ENCODE results near the gene SPRR3.

SPRR3 gene, protein sequence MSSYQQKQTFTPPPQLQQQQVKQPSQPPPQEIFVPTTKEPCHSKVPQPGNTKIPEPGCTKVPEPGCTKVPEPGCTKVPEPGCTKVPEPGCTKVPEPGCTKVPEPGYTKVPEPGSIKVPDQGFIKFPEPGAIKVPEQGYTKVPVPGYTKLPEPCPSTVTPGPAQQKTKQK

DNA sequence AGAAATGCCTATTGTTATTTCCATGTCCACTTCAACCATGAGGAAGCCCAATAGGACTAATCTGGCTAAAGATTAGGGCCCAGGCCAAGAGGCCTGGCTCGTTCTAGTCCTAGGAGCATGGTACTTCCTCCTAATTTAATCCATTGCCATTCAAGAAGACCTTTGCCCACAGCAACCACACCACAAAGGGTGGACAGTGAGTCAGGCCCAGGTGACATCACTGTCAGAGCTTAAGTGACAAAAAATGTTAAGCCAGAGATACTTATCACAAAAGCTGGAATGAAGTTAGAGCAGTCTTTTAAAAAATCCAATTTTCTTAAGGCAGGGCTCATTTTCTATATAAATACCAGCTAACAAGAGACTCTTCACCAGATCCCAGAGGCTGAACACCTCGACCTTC is at the start of gene SPRR3:
TSS of gene SPRR3 (plus strand) at position 368 of the 400 bp plus-strand sequence. CDS start 1,272 bp downstream, outside the sequence.
- DNase-seq (ENCODE audit: low spot score), result no peak

DNA sequence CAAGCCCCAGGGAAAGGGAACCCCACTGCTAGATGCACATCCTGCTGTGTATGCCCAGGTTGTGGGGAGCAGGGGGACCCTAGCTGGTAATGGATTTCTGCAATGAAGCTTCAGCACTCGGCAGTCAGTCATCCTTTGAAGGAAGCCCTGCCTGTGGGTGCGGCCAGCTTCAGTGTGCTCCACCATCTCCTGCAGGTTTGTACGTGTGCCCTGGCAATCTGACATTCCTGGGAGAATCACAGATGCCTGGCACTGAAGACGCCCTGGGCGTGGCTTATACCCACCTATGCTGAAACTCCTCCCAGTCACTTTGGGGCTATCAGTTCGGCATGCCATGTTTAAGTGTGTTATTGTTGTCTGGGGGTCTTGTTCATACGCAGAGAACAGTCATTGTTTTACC is 47.8 kb upstream of the SPRR3 start:
- DNase-seq (ENCODE audit: low spot score), result no peak

DNA sequence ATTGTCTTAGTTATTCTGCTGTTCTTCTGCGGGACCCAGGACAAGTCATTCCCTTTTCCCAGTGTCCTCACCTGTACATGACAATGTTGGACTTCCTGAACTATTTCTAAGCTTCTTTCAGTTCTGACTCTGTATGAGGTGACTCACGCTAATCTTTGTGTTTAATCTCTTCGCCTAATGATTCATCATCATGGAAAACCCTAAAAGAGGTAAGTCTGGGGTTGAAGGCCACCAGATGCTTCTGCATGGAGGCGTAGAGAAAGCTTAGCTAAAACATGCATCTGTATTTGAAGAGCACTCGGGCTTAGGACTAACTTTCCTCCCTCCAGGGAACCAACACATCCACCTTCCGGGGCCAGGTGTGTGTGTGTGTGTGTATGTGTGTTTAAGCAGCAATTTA is 47.1 kb upstream of the SPRR3 start:
- DNase-seq (ENCODE audit: low spot score), result no peak

DNA sequence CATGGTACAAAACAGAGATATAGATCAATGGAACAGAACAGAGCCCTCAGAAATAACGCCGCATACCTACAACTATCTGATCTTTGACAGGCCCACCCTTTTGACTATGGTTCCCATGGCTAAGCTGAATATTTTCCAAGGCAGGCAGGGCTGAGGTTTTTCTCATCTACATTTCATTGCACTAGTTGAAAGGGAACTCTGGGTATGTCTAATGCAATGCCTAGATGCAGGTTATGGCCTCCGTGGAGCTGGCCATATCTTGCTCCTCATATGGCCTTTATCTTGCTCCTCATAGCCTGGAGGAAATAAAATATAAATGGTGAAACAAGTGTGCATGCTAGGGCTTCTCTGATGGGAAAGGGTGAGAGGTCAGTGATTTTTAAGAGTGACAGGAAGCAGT is 44.0 kb upstream of the SPRR3 start:
- no peak for DNase-seq (ENCODE audit: low spot score)

DNA sequence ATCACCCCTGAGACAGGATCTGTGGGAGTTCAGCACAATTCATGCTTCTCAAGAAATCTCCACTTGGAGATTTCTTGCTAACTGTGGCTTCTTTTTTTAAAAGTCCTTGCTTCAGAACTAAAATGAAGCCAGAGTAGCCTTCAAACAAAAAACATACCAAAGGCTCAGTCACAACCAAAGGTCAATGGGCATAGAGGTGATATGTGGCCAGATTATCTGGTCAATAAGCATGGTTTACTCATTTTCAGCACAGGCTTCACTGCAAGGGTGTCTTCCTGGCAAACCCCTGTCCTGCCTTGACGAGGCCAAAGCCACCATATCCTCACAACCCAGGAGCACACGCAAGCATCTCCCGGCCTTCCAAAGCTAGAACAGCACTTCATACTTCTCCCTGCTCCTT is 42.3 kb upstream of the SPRR3 start:
- DNase-seq (ENCODE audit: low spot score), result no peak

DNA sequence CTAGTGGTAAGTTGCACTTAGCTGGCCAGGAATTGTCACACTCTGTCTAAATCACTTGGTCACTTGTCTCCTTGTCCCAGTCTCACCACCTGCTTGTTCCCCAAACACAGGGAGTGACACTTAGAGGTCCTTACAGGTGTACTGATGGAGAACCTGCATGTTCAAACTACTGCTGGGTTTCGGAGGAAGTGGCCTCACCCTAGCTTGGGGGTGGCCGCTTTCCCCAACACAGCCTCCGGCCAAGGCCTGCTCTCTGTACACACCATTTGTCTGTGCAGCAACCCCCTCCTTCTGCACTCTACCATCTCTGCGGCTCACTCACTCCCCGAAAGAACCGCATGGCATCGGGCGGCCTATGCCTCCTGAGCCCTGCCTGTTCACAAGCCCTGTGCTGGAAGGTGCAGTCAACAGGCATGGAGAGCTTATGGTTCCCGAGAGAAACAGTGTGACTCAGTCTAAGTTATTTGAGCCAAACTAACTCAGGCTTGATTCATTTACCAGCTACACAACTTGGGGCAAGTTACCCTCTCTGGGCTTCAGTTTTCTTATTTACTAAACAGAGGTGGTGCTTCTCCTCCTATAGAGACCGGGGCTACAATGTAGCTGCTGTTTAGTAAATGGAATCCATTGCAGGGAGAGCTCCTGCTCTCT is 41.6 kb upstream of the SPRR3 start:
- no peak for DNase-seq (ENCODE audit: low spot score)

DNA sequence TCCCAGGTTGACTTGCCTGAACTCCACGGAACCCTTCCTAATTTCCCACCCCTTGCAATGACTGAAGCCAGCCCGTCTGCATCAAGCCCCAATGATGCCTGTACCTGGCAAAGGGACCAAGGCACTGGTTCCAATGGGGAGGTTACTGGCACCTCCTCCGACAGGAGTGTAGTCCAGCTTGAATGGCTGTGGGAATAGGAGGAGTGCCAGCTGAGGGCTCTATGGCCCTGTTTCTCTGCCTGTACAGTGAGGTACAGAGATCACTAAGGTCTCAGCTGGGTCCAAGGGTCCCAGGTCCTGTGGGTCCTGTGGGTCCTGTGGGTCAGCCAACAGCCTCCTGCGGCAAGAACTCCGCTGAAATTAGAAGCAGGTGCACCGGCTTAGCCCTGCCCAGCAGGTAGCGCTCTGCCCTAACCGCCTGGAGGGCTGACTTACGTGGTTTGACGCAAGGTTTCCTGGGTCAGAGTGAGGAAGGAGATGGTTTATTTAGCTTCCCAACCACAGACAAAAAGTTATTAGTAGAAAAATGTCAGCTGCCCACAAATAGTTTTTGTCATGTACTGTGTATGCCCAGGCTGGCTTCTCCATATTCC is 41.0 kb upstream of the SPRR3 start:
- DNase-seq (ENCODE audit: low spot score), result no peak

DNA sequence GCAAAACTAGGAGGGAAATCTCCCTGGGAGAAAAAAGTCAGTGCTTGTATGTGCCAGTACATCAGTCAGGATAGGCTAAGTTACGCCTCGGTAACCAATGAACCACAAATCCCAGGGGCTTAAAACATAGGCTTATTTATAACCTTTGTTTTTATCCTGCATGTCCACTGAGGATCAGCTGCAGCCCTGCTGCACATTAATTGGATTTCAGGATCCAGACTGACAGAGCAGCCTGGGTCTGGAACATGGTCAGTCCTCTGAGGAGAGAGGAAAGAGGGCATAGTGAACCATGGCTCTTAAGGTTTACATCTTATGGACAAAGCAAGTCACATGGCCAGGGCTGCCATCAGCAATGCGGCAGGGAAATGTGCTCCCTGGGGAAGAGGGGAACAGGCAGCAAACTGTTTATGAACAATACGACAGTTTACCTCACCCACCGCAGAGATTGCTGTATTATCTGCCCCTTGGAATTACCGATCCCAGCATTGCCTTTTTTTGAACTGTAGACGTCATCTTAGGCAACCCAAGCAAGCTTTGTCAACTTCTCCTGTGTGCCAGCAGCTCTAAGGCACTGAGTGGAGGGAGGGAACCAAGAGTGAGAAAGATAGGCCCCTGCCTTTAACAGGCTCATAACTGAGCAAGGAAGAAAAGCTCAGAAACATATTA is 40.2 kb upstream of the SPRR3 start:
- no peak for DNase-seq (ENCODE audit: low spot score)

- DNase-seq (ENCODE audit: low spot score), result no peak
These were observed 38.6 kb upstream of the SPRR3 start for GRCh38 chr1:152962876-152963415.

DNA sequence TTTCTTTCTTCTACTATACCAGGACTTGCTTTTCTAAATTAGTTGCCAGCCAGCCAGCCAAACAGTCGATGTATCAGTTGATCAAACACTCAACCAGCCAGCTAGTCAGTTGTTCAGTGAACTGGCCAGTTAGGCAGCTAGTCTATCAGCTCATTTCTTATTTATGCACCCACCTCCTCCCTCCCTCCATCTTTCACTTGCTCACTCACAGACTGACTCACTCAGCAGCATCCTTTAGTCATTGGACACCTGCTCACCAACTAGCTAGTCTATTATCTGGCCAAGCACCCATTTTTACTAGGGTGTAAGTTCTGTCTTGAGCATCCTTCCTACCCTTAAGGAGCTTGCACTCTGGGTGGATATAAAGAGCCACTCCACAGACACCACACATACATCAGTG is 37.0 kb upstream of the SPRR3 start:
- DNase-seq (ENCODE audit: low spot score), result no peak

GRCh38 chr1:152965853-152966252 is 35.7 kb upstream of the SPRR3 start:
- DNase-seq (ENCODE audit: low spot score), result no peak

- DNase-seq (ENCODE audit: low spot score), result no peak
These were observed 34.3 kb upstream of the SPRR3 start for GRCh38 chr1:152967201-152967600.

- no peak for DNase-seq (ENCODE audit: low spot score)
These were observed 33.3 kb upstream of the SPRR3 start for GRCh38 chr1:152968248-152968647.

DNA sequence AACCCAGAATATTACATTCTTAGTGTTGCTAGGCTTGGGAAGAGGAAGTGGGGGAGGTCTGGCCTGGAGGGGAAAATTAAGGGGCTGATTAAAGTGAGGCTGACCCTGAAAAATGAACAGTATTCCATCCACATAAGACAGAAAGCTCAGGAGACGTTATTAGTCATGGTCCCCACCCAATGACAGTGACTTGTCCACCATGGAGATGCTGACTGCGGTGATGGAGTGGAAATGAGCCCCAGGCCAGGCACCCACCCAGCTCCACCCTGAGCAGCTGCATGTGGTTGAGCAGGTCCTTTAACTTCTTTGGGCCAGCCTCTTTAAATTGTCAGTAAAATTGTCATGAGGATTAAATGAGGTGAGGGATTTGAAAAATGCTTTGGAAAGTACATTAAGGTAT is 32.5 kb upstream of the SPRR3 start:
- DNase-seq (ENCODE audit: low spot score), result no peak

DNA sequence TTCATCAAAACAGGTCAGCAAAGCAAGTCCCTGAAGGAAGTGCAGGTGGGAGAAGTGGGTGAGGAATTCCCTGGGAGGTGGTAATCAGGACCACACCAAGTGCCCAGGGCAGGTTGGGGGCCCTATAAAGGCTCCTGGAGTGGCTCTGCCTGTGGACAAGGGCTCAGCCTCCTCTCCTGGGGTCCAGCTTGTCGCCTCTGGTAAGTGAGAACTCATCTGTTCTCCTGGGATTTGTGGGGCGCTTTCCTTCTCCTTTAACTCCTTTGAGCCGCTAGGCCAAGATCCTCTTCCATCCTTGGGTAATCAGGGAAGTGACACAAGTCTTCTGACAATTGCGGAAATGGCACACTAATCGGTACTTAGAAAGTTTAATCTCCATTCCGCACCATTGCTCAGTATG is 31.1 kb upstream of the SPRR3 start, which contains the start of gene SPRR4:
TSS of gene SPRR4 (plus strand) at position 154 of the 400 bp plus-strand sequence. CDS start 1,243 bp downstream, outside the sequence.
- DNase-seq (ENCODE audit: low spot score), result no peak

DNA sequence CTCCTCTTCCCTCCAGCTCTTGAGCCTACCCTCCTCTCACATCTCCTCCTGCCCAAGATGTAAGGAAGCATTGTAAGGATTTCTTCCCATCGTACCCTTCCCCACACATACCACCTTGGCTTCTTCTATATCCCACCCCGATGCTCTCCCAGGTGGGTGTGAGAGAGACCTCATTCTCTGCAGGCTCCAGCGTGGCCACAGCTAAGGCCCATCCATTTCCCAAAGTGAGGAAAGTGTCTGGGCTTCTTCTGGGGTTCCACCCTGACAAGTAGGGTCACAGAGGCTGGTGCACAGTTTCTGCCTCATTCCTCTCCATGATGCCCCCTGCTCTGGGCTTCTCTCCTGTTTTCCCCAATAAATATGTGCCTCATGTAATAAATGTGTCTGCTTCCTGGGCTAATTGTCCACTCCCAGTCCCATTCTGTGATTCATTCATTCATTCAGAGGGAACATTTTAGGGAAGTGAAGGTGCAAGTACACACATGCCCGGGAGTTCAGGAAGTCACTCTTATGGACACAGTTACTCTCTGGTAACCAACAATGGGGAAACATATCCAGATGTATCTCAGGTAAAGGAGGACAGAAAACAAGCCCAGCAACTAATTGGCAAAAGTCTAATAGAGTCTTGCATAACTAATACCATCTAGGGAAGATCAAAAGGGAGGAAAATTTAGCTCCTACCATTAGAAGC is 29.2 kb upstream of the SPRR3 start:
- no peak for DNase-seq (ENCODE audit: low spot score)

GRCh38 chr1:152976688-152977087 is 24.9 kb upstream of the SPRR3 start:
- DNase-seq (ENCODE audit: low spot score), result no peak

- no peak for DNase-seq (ENCODE audit: low spot score)
These were observed 23.9 kb upstream of the SPRR3 start for GRCh38 chr1:152977614-152978013.

DNA sequence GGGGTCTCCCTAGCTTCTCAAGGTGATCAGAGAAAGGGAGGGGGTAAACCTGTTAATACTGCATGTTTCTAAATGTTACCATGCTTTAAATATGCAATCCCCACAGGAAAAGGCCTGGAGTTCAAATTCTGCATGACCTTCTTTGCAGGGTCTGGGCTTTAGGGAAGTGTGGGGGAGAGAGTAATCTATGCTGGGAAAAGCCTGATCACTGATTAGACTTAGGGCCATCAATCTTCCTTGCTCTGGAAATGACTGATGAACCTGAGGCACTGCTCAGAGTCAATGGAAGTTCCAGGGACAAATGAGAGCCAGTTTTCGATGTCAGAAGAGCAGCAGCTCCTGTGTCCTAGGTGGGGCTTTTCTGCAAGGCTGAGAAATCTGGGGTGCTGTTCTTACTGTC is 20.9 kb upstream of the SPRR3 start:
- DNase-seq (ENCODE audit: low spot score), result no peak

GRCh38 chr1:152981146-152981871 is 20.2 kb upstream of the SPRR3 start:
- no peak for DNase-seq (ENCODE audit: low spot score)

DNA sequence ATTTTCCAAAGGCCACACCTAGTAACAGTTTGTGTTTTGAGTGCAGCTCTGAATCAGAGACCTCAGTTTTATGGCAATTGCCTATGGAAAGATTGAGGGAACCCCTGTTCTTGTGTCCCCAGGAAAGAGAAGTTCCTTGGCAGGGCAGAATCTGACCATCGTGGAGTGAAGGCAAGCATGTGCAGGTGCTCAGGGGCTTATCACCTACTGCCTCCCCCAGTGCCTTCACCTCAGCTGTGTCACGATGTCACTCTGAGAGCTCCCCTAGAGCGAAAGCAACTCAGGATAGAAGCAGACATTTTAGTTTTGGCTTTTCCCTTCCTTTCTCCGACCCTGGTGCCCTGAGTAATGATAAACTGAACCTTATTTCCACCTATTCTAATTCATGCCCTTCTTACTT is 19.5 kb upstream of the SPRR3 start:
- no peak for DNase-seq (ENCODE audit: low spot score)

DNA sequence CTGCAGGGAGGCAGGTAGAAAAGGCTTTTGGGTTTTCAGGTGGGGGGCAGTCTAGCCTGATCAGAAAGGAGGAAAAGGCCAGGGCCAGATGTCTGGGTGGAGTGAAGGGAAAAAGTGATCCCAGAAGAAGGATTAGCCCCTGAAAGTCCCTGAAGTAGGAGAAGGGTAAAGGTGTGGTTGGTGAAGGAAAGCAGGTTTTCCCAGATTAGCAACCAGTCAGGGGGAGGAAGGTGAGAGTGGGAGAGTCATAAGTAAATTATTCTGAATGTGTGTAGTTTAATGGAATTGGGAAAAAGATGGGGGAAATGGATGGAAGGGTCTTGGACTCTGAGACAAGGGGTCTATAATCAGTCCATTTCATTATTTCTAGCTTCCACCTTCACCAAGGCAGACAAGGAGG is 18.3 kb upstream of the SPRR3 start:
- DNase-seq (ENCODE audit: low spot score), result no peak
